ENCODE data around the gene DNMT3B. TPM values are rescaled to one million over a fixed set of nuclear protein-coding genes. Genes with fewer than 3 reads are reported as not detected.
"Not testable (repeated sequence)": the region's sequence is repeated elsewhere in the genome, so short reads cannot be mapped to it uniquely, and the experiment has no call there.

Gene DNMT3B
- total RNA-seq, 1 donor from 2014 or later: 4.7 TPM

DNA sequence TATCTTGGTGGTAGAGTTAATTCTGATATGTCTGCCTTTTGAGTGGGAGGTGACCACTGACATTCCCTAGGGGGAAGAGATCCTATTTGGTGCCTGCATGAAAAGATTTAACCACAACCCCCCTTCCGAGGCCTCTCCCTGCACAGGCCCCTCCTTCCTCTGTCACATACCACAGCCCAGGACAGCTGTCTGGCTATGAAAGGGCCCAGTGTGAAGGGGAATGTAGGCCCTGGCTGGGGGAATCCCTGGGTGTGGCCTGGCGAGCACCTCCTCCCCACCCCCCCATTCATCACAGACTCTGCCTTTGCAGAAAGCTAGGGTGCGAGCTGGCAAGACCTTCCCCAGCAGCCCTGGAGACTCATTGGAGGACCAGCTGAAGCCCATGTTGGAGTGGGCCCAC, 30.1 kb downstream of the DNMT3B start:
- DNase-seq (ENCODE audit: low spot score): no peak
- Mint-ChIP-seq H3K4me3 (ENCODE audit: unreplicated experiment) (no peak overlapping the region), H3K27me3 (ENCODE audit: low read depth) (no peaks in the 10 kb centered on the region), H3K4me1 (ENCODE audit: low read depth) (peaks cover 15% of the 10 kb centered on the region), H3K36me3 (ENCODE audit: low read depth) (peaks cover 1% of the 10 kb centered on the region), H3K27ac (ENCODE audit: unreplicated experiment) (no peak overlapping the region), H3K9me3 (ENCODE audit: low read depth) (no peaks in the 10 kb centered on the region)
- TF ChIP-seq, protein P1, sequence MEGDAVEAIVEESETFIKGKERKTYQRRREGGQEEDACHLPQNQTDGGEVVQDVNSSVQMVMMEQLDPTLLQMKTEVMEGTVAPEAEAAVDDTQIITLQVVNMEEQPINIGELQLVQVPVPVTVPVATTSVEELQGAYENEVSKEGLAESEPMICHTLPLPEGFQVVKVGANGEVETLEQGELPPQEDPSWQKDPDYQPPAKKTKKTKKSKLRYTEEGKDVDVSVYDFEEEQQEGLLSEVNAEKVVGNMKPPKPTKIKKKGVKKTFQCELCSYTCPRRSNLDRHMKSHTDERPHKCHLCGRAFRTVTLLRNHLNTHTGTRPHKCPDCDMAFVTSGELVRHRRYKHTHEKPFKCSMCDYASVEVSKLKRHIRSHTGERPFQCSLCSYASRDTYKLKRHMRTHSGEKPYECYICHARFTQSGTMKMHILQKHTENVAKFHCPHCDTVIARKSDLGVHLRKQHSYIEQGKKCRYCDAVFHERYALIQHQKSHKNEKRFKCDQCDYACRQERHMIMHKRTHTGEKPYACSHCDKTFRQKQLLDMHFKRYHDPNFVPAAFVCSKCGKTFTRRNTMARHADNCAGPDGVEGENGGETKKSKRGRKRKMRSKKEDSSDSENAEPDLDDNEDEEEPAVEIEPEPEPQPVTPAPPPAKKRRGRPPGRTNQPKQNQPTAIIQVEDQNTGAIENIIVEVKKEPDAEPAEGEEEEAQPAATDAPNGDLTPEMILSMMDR (IDR thresholded peaks at IDR 0.05): no peak

DNA sequence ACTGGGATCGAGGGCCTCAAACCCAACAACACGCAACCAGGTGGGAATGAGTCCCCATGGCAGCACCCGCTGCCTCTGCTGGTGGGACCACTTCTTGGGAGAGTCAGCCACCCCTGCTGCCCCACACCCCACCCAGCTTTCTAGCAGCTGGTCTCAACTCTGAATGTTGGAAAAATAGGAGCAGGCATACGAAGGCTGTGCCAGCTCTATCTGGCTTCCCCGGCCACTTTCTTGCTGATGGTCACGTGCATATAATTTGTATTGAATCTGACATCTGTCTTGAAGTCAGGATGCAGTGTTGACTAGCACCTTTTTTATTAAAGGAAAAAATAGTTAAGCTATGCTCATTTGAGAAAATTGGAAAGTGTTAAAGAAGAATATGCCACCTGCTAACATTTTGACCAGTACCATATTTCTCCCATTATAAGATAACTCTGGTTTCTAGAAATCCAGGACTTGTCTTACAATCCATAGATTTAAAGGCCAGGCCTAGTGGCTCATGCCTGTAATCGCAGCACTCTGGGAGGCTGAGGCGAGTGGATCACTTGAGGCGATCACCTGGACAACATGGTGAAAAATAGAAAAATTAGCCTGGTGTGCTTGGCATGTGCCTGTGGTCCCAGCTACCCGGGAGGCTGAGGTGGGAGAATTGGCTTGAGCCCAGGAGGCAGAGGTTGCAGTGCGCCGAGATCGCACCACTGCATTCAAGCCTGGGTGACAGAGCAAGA, 30.7 kb downstream of the DNMT3B start:
- no peaks in the 10 kb centered on the region for H3K27me3 Mint-ChIP-seq (ENCODE audit: low read depth)
- TF ChIP-seq, protein P1 (IDR thresholded peaks at IDR 0.05): no peak
- no peaks in the 10 kb centered on the region for H3K9me3 Mint-ChIP-seq (ENCODE audit: low read depth)
- no peak overlapping the region for H3K27ac Mint-ChIP-seq (ENCODE audit: unreplicated experiment)
- H3K4me3 Mint-ChIP-seq (ENCODE audit: unreplicated experiment): no peak overlapping the region
- no peak for DNase-seq (ENCODE audit: low spot score)
- H3K4me1 Mint-ChIP-seq (ENCODE audit: low read depth): peaks cover 16% of the 10 kb centered on the region
- H3K36me3 Mint-ChIP-seq (ENCODE audit: low read depth): peaks cover 1% of the 10 kb centered on the region

DNA sequence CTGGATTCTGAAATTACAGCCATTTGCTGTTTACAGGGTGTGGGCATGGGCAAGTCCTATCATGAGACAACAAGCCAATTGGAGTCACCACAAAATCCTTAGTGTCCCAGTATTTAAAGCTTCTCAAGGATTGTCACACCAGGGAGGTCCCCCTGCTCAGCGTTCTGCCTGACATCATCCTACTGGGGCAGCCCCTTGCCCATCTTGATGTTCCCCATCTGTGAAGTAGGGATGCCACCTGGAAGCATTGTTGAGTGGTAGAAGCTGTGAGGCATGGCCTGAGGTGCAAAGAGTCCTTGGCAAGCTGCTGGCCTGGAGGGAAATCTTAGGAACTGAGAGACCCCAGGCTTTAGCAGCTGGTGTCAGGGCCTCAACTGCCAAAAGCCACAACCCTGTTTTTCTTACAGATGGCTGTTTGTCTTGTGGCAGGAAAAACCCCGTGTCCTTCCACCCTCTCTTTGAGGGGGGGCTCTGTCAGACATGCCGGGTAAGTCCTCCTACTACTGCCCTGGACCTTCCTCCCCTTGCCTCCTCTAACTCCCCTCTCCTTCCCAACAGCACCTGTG, 34.3 kb downstream of the DNMT3B start:
- Mint-ChIP-seq H3K9me3 (ENCODE audit: low read depth) (no peaks in the 10 kb centered on the region), H3K4me3 (ENCODE audit: unreplicated experiment) (no peak overlapping the region), H3K36me3 (ENCODE audit: low read depth) (peaks cover 13% of the 10 kb centered on the region), H3K27me3 (ENCODE audit: low read depth) (no peaks in the 10 kb centered on the region), H3K27ac (ENCODE audit: unreplicated experiment) (peak overlapping the region; percentile 73), H3K4me1 (ENCODE audit: low read depth) (peaks cover 16% of the 10 kb centered on the region)
- TF ChIP-seq, protein P1 (IDR thresholded peaks at IDR 0.05): no peak
- no peak for DNase-seq (ENCODE audit: low spot score)

DNA sequence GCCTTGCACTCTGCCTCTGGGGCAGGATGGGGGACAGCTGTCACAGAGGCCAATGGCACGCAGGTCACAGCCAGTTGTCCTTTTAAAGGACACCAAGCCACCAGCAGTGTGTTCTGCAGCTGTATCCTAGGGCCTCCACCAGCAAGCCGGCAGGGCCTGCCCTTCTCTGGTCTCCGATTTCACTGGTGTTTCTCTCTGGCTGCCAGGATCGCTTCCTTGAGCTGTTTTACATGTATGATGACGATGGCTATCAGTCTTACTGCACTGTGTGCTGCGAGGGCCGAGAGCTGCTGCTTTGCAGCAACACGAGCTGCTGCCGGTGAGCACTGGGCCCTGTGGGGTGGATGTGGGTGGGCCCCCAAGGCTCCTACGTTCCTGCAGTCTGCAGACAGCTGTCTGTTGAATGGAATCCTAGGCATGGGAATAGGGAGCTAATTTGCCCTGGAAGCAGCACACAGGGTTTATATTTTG, 34.8 kb downstream of the DNMT3B start:
- Mint-ChIP-seq H3K27me3 (ENCODE audit: low read depth) (no peaks in the 10 kb centered on the region), H3K9me3 (ENCODE audit: low read depth) (no peaks in the 10 kb centered on the region), H3K4me1 (ENCODE audit: low read depth) (peaks cover 15% of the 10 kb centered on the region), H3K27ac (ENCODE audit: unreplicated experiment) (peak overlapping the region; percentile 73), H3K36me3 (ENCODE audit: low read depth) (peaks cover 13% of the 10 kb centered on the region), H3K4me3 (ENCODE audit: unreplicated experiment) (peak overlapping the region; percentile 4)
- no peak for DNase-seq (ENCODE audit: low spot score)
- TF ChIP-seq, protein P1 (IDR thresholded peaks at IDR 0.05): no peak

DNA sequence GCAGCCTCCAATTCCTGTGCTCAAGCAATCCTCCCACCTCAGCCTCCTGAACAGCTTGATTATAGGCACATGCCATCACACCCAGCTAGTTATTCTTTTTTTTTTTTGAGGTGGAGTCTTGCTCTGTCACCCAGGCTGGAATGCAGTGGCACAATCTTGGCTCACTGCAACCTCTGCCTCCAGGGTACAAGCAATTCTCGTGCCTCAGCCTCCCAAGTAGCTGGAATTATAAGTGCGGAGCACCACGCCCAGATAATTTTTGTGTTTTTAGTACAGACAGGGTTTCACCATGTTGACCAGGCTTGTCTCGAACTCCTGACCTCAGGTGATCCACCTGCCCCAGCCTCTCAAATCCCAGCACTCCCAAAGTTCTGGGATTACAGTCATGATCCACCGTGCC, 35.4 kb downstream of the DNMT3B start:
- peaks cover 15% of the 10 kb centered on the region for H3K36me3 Mint-ChIP-seq (ENCODE audit: low read depth)
- H3K27ac Mint-ChIP-seq (ENCODE audit: unreplicated experiment); H3K4me3 Mint-ChIP-seq (ENCODE audit: unreplicated experiment); DNase-seq (ENCODE audit: low spot score); H3K4me1 Mint-ChIP-seq (ENCODE audit: low read depth); H3K27me3 Mint-ChIP-seq (ENCODE audit: low read depth); H3K9me3 Mint-ChIP-seq (ENCODE audit: low read depth): not testable (repeated sequence)

Measured in chondrocyte (in vitro differentiated cells).